ENCODE measurements around the gene FBLN1. TPM values are rescaled to one million over a fixed set of nuclear protein-coding genes. Genes with fewer than 3 reads are reported as not detected.

FBLN1 gene
- total RNA-seq, 5 donors from 2014 or later (not counting 1 experiment from before 2014, with no cell fraction given), result 0.96 to 1.5 (median 1.0) TPM; not detected in 2

DNA sequence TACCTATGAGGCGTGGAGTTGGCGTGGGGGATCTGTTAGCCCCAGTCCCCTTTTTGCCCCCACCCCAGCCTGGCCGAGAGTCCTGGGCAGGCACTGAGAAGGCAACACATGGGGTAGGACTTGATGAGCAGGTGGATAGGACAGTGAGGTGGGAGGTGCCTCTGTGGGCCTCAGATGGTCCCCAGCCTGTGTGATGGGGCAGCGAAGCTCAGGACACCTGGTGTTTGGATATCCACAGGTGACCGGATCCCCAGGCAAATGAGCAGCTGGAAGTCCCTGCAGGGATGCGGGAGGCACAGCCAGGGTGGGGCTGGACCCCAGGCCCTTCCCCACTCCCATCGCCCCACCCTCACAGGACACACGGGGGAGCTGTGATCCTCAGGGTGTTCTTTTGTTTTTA lies 9.7 kb downstream of the FBLN1 start:
- ATAC-seq (replicated peaks in 1 of 4) (no peak), DNase-seq (no peak)
- Mint-ChIP-seq H3K4me1 (no peaks in the 10 kb centered on the region), H3K27ac (no peak overlapping the region), H3K27me3 (peaks cover 7 to 31% of the 10 kb centered on the region in 2 donors), H3K9me3 (no peaks in the 10 kb centered on the region), H3K36me3 (no peaks in the 10 kb centered on the region), H3K4me3 (no peak overlapping the region)
- no peak overlapping the region for H3K4me3 ChIP-seq (ENCODE audit: control insufficient read depth in 1 of 2, extremely low read depth in 1 of 2, low read length in 1 of 2)
- H3K36me3 ChIP-seq (ENCODE audit: control insufficient read depth in 2 of 2, extremely low read depth in 1 of 2, insufficient read depth in 1 of 2, low read length in 1 of 2), result no peaks in the 10 kb centered on the region
- H3K9me3 ChIP-seq, result no peaks in the 10 kb centered on the region
- H3K27me3 ChIP-seq (replicated peaks in 1 of 2; ENCODE audit: control insufficient read depth in 2 of 2, extremely low read depth in 1 of 2, insufficient read depth in 2 of 2, low read length in 1 of 2), result peaks cover 0 to 58% of the 10 kb centered on the region in 2 experiments
- CTCF ChIA-PET, result no interaction called here
- POLR2A ChIA-PET, result no interaction called here
- no peaks in the 10 kb centered on the region for H3K4me1 ChIP-seq (ENCODE audit: control insufficient read depth in 1 of 2, extremely low read depth in 1 of 2, insufficient read depth in 2 of 2, low read length in 2 of 2)
- WGBS (ENCODE audit: insufficient coverage), result 40% methylated on average over 1 of the region's 8 CpGs
- no peak overlapping the region for H3K27ac ChIP-seq (ENCODE audit: low read length)

DNA sequence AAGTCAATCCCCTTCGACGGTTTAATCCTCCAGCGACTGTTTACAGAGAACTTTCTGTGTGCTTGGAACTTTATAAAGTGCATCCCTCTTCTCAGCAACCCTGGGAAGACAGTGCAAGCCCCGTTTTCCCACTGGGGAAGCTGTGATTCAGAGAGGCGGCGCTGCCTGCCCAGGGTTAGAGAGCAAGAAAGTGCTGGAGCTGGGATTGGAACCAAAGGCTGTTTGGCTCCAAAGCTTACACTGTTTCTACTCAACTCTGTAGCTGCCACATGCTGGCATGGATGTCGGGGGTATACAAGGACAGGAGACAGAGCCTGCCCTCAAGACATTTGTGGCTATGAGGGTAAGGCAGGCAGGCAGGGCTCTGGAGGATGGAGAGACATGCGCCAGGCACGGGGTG lies 13.0 kb downstream of the FBLN1 start:
- DNase-seq (no peak), ATAC-seq (replicated peaks in 1 of 4) (no peak)
- 87% methylated on average over 5 of the region's 9 CpGs for WGBS (ENCODE audit: insufficient coverage)
- no peaks in the 10 kb centered on the region for H3K4me1 Mint-ChIP-seq
- H3K4me3 Mint-ChIP-seq, result no peak overlapping the region
- no peak overlapping the region for H3K27ac ChIP-seq (ENCODE audit: low read length)
- POLR2A ChIA-PET, result no interaction called here
- no peak overlapping the region for H3K27ac Mint-ChIP-seq
- H3K9me3 Mint-ChIP-seq, result no peaks in the 10 kb centered on the region
- no peak overlapping the region for H3K4me3 ChIP-seq (ENCODE audit: control insufficient read depth in 1 of 2, extremely low read depth in 1 of 2, low read length in 1 of 2)
- no peaks in the 10 kb centered on the region for H3K9me3 ChIP-seq
- peaks cover 0 to 45% of the 10 kb centered on the region in 2 experiments for H3K27me3 ChIP-seq (replicated peaks in 1 of 2; ENCODE audit: control insufficient read depth in 2 of 2, extremely low read depth in 1 of 2, insufficient read depth in 2 of 2, low read length in 1 of 2)
- H3K36me3 ChIP-seq (ENCODE audit: control insufficient read depth in 2 of 2, extremely low read depth in 1 of 2, insufficient read depth in 1 of 2, low read length in 1 of 2), result no peaks in the 10 kb centered on the region
- H3K27me3 Mint-ChIP-seq, result peaks cover 5 to 22% of the 10 kb centered on the region in 2 donors
- no peaks in the 10 kb centered on the region for H3K36me3 Mint-ChIP-seq
- no peaks in the 10 kb centered on the region for H3K4me1 ChIP-seq (ENCODE audit: control insufficient read depth in 1 of 2, extremely low read depth in 1 of 2, insufficient read depth in 2 of 2, low read length in 2 of 2)
- CTCF ChIA-PET, result no interaction called here

DNA sequence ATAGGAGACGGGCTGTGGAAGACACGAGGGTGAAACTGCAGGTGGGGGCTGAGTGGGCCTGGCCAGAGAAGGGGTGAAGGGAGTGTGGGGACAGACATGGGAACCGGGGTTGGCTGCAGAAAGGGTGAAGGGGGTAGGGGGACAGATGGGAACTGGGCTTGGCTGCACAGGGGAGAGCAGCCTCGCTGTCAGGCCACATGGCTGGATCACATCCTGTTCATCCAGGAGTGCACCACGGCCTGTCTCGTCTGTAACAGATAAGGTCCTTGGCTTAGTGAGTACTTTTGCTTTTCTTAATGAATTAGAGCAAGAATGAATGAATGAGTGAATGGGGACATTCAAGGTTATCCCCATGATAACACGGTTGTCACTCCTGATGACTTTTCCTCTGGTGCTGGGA lies 13.5 kb downstream of the FBLN1 start:
- no peaks in the 10 kb centered on the region for H3K4me1 Mint-ChIP-seq
- Histone ChIP-seq H3K4me1 (ENCODE audit: control insufficient read depth in 1 of 2, extremely low read depth in 1 of 2, insufficient read depth in 2 of 2, low read length in 2 of 2) (no peaks in the 10 kb centered on the region), H3K9me3 (no peaks in the 10 kb centered on the region), H3K27me3 (replicated peaks in 1 of 2; ENCODE audit: control insufficient read depth in 2 of 2, extremely low read depth in 1 of 2, insufficient read depth in 2 of 2, low read length in 1 of 2) (peaks cover 0 to 44% of the 10 kb centered on the region in 2 experiments), H3K4me3 (ENCODE audit: control insufficient read depth in 1 of 2, extremely low read depth in 1 of 2, low read length in 1 of 2) (no peak overlapping the region), H3K27ac (ENCODE audit: low read length) (no peak overlapping the region), H3K36me3 (ENCODE audit: control insufficient read depth in 2 of 2, extremely low read depth in 1 of 2, insufficient read depth in 1 of 2, low read length in 1 of 2) (no peaks in the 10 kb centered on the region)
- POLR2A ChIA-PET, result no interaction called here
- no peak overlapping the region for H3K4me3 Mint-ChIP-seq
- ATAC-seq (replicated peaks in 1 of 4) (no peak), DNase-seq (no peak)
- H3K36me3 Mint-ChIP-seq, result no peaks in the 10 kb centered on the region
- CTCF ChIA-PET, result no interaction called here
- 64% methylated on average over 5 of the region's 7 CpGs for WGBS (ENCODE audit: insufficient coverage)
- H3K27ac Mint-ChIP-seq, result no peak overlapping the region
- no peaks in the 10 kb centered on the region for H3K9me3 Mint-ChIP-seq
- peaks cover 5 to 22% of the 10 kb centered on the region in 2 donors for H3K27me3 Mint-ChIP-seq

DNA sequence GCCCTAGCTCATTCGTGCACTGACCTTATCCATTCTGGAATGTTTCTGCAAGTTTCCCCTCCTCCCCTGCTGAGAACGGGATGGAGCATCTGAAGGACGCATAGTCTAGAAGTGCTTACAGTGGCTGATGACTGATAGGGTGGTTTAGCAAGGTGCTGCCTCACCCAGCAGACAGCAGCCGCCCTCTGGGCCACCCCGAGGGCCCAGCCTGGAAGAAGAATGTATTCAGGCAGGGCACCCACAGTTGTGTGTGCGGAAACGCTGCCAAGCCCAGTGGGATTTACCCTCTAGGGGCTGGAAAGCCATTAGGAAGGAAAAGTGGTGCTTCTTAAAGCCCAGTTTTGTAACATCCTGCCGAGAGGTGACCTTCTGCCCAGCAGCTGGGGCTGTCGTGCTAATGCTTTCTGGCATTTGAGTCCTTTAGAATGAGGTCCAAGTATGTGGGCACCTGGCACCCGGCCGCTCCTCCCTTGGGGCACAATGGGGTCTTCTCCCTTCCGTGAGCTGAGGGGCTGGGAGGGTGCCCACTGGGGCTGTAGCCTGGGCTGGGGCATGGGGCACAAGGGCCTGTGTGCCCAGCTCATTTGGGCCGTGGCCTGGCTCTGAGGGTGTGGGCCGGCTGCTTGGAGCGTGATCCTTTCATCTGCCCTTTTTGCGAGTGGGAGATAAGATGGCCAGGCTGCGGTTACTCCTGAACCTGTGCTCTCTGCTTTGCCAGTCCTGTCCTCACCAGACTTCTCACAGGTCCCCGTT lies 14.4 kb downstream of the FBLN1 start:
- POLR2A ChIA-PET, result no interaction called here
- ATAC-seq (replicated peaks in 1 of 4) (no peak), DNase-seq (no peak)
- H3K27me3 Mint-ChIP-seq, result peaks cover 5 to 22% of the 10 kb centered on the region in 2 donors
- CTCF ChIA-PET, result no interaction called here
- no peak overlapping the region for H3K4me3 Mint-ChIP-seq
- no peaks in the 10 kb centered on the region for H3K9me3 ChIP-seq
- no peak overlapping the region for H3K27ac ChIP-seq (ENCODE audit: low read length)
- H3K9me3 Mint-ChIP-seq, result no peaks in the 10 kb centered on the region
- H3K4me3 ChIP-seq (ENCODE audit: control insufficient read depth in 1 of 2, extremely low read depth in 1 of 2, low read length in 1 of 2), result no peak overlapping the region
- no peaks in the 10 kb centered on the region for H3K4me1 ChIP-seq (ENCODE audit: control insufficient read depth in 1 of 2, extremely low read depth in 1 of 2, insufficient read depth in 2 of 2, low read length in 2 of 2)
- 77% methylated on average over 12 of the region's 18 CpGs for WGBS (ENCODE audit: insufficient coverage)
- no peaks in the 10 kb centered on the region for H3K36me3 Mint-ChIP-seq
- H3K4me1 Mint-ChIP-seq, result no peaks in the 10 kb centered on the region
- H3K27me3 ChIP-seq (replicated peaks in 1 of 2; ENCODE audit: control insufficient read depth in 2 of 2, extremely low read depth in 1 of 2, insufficient read depth in 2 of 2, low read length in 1 of 2), result peaks cover 0 to 44% of the 10 kb centered on the region in 2 experiments
- H3K27ac Mint-ChIP-seq, result no peak overlapping the region
- H3K36me3 ChIP-seq (ENCODE audit: control insufficient read depth in 2 of 2, extremely low read depth in 1 of 2, insufficient read depth in 1 of 2, low read length in 1 of 2), result no peaks in the 10 kb centered on the region

DNA sequence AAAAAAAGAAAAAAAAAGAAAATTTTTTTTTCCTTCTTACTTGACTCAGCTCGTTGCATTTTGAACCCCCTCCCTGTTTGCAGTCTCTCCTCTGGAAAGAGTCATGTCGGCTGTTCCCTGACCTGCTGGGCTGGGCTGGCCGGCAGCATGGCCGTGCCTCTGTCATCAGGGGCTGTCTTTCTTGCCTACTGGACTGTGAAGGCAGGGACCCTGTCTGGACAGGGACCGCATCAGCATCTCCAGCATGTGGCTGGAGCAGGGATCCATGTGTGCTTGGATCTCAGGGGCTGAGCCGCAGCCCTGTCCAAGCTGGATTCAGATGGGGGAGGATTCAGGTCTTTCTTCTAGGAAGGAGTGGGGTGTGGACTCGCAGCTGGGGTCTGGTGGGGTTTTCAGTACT lies 15.5 kb downstream of the FBLN1 start:
- Histone ChIP-seq H3K4me3 (ENCODE audit: control insufficient read depth in 1 of 2, extremely low read depth in 1 of 2, low read length in 1 of 2) (no peak overlapping the region), H3K36me3 (ENCODE audit: control insufficient read depth in 2 of 2, extremely low read depth in 1 of 2, insufficient read depth in 1 of 2, low read length in 1 of 2) (no peaks in the 10 kb centered on the region), H3K9me3 (no peaks in the 10 kb centered on the region), H3K27ac (ENCODE audit: low read length) (no peak overlapping the region), H3K4me1 (ENCODE audit: control insufficient read depth in 1 of 2, extremely low read depth in 1 of 2, insufficient read depth in 2 of 2, low read length in 2 of 2) (no peaks in the 10 kb centered on the region), H3K27me3 (replicated peaks in 1 of 2; ENCODE audit: control insufficient read depth in 2 of 2, extremely low read depth in 1 of 2, insufficient read depth in 2 of 2, low read length in 1 of 2) (peaks cover 0 to 46% of the 10 kb centered on the region in 2 experiments)
- peaks cover 5 to 22% of the 10 kb centered on the region in 2 donors for H3K27me3 Mint-ChIP-seq
- ChIA-PET CTCF (no interaction called here), POLR2A (no interaction called here)
- ATAC-seq (replicated peaks in 1 of 4) (no peak), DNase-seq (no peak)
- 85% methylated on average over 5 of the region's 7 CpGs for WGBS (ENCODE audit: insufficient coverage)
- H3K27ac Mint-ChIP-seq, result no peak overlapping the region
- H3K4me1 Mint-ChIP-seq, result no peaks in the 10 kb centered on the region
- no peaks in the 10 kb centered on the region for H3K36me3 Mint-ChIP-seq
- no peaks in the 10 kb centered on the region for H3K9me3 Mint-ChIP-seq
- H3K4me3 Mint-ChIP-seq, result no peak overlapping the region

DNA sequence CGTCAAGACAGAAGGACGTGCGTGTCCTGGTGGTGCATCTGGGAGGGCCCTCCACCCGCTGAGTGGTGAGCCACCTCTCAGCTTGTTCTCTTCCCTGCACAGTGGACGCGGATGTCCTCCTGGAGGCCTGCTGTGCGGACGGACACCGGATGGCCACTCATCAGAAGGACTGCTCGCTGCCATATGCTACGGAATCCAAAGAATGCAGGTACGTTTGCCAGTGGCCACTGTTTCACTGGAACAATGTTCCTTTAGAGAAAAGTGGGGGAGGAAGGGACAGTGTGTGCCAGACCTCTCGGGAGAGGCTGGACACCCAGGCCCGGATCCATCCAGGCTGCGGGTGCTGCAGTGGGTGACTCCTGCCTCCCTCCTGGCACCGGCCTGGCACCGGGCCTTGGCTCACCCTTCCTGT lies 15.9 kb downstream of the FBLN1 start:
- Mint-ChIP-seq H3K27ac (no peak overlapping the region), H3K27me3 (peaks cover 5 to 22% of the 10 kb centered on the region in 2 donors), H3K4me1 (no peaks in the 10 kb centered on the region), H3K9me3 (no peaks in the 10 kb centered on the region), H3K4me3 (no peak overlapping the region), H3K36me3 (no peaks in the 10 kb centered on the region)
- ATAC-seq (replicated peaks in 1 of 4) (no peak), DNase-seq (no peak)
- H3K27ac ChIP-seq (ENCODE audit: low read length), result no peak overlapping the region
- 91% methylated on average over 16 of the region's 17 CpGs for WGBS (ENCODE audit: insufficient coverage)
- H3K27me3 ChIP-seq (replicated peaks in 1 of 2; ENCODE audit: control insufficient read depth in 2 of 2, extremely low read depth in 1 of 2, insufficient read depth in 2 of 2, low read length in 1 of 2), result peaks cover 0 to 46% of the 10 kb centered on the region in 2 experiments
- no peaks in the 10 kb centered on the region for H3K4me1 ChIP-seq (ENCODE audit: control insufficient read depth in 1 of 2, extremely low read depth in 1 of 2, insufficient read depth in 2 of 2, low read length in 2 of 2)
- H3K36me3 ChIP-seq (ENCODE audit: control insufficient read depth in 2 of 2, extremely low read depth in 1 of 2, insufficient read depth in 1 of 2, low read length in 1 of 2), result no peaks in the 10 kb centered on the region
- ChIA-PET POLR2A (no interaction called here), CTCF (no interaction called here)
- H3K4me3 ChIP-seq (ENCODE audit: control insufficient read depth in 1 of 2, extremely low read depth in 1 of 2, low read length in 1 of 2), result no peak overlapping the region
- no peaks in the 10 kb centered on the region for H3K9me3 ChIP-seq

DNA sequence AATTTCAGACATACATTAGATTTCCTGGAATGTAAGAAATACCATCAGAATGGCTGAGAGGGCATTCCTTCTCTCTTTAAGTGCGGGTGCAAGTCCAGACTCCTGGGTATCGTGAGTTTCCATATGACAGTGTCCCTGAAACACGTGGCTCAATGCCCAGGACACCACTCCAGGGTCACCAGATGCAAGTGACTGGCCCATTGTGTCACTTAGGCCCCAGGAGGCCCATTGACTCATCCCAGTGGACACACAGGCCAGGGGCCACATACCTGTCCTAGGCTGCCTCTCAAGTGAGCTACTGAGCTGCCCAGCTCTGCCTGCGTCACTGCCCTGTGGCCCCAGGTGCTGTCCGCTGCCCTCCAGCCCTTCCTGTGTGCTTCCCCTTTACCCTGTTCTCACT lies 18.5 kb downstream of the FBLN1 start:
- H3K27ac ChIP-seq (ENCODE audit: low read length), result no peak overlapping the region
- peaks cover 0 to 31% of the 10 kb centered on the region in 2 experiments for H3K27me3 ChIP-seq (replicated peaks in 1 of 2; ENCODE audit: control insufficient read depth in 2 of 2, extremely low read depth in 1 of 2, insufficient read depth in 2 of 2, low read length in 1 of 2)
- ATAC-seq (replicated peaks in 1 of 4), result no peak
- H3K36me3 ChIP-seq (ENCODE audit: control insufficient read depth in 2 of 2, extremely low read depth in 1 of 2, insufficient read depth in 1 of 2, low read length in 1 of 2), result no peaks in the 10 kb centered on the region
- no peak for DNase-seq
- Mint-ChIP-seq H3K4me3 (no peak overlapping the region), H3K9me3 (no peaks in the 10 kb centered on the region), H3K4me1 (no peaks in the 10 kb centered on the region), H3K27me3 (peaks cover 5 to 7% of the 10 kb centered on the region in 2 donors), H3K27ac (no peak overlapping the region), H3K36me3 (no peaks in the 10 kb centered on the region)
- POLR2A ChIA-PET, result no interaction called here
- H3K4me3 ChIP-seq (ENCODE audit: control insufficient read depth in 1 of 2, extremely low read depth in 1 of 2, low read length in 1 of 2), result no peak overlapping the region
- WGBS (ENCODE audit: insufficient coverage), result 76% methylated on average over 5 of the region's 5 CpGs
- CTCF ChIA-PET, result no interaction called here
- no peaks in the 10 kb centered on the region for H3K9me3 ChIP-seq
- H3K4me1 ChIP-seq (ENCODE audit: control insufficient read depth in 1 of 2, extremely low read depth in 1 of 2, insufficient read depth in 2 of 2, low read length in 2 of 2), result no peaks in the 10 kb centered on the region

Data from T-cell (primary cell).